Measurements from ENCODE around the gene CBY1. TPM values are rescaled to one million over a fixed set of nuclear protein-coding genes. Genes with fewer than 3 reads are reported as not detected.

Gene CBY1
- total and polyA plus RNA-seq, 8 donors, result 1.8 to 43.6 (median 27.6) TPM

DNA sequence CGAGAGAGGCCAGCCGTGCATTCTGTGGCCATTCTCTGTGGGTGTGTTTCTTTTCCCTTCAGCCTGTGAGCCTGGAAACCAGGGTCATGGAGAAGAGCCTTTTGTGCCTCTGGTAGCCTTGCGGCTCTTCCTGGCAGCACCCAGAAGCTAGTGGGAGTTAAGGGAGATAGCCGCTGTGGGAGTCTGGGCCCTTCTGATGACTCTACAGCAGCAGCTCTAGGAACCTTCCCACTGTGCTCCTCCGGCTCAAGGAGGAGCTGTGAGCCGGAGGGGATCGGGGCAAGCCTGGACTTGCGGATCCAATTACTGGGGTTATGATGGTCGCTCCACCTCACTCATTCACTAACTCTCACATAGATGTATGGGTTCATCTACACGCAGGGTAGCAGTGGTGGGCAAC lies 59.8 kb downstream of the CBY1 start:
- no peak overlapping the region for H3K4me3 ChIP-seq
- intact Hi-C loops (cut with DNase I; ENCODE audit: low total_unique reads), result no loop called here
- WGBS, 5 donors, result 93 to 97% (median 97%) methylated on average over 5 to 10 of the region's 10 CpGs
- peaks cover 15 to 64% (median 33%) of the 10 kb centered on the region in 4 donors for H3K4me1 ChIP-seq
- H3K27ac ChIP-seq, result no peak overlapping the region
- no peaks in the 10 kb centered on the region for H3K9me3 ChIP-seq
- TF ChIP-seq POLR2AphosphoS5 (IDR thresholded peaks at IDR 0.05), result no peak
- TF ChIP-seq, protein P1, sequence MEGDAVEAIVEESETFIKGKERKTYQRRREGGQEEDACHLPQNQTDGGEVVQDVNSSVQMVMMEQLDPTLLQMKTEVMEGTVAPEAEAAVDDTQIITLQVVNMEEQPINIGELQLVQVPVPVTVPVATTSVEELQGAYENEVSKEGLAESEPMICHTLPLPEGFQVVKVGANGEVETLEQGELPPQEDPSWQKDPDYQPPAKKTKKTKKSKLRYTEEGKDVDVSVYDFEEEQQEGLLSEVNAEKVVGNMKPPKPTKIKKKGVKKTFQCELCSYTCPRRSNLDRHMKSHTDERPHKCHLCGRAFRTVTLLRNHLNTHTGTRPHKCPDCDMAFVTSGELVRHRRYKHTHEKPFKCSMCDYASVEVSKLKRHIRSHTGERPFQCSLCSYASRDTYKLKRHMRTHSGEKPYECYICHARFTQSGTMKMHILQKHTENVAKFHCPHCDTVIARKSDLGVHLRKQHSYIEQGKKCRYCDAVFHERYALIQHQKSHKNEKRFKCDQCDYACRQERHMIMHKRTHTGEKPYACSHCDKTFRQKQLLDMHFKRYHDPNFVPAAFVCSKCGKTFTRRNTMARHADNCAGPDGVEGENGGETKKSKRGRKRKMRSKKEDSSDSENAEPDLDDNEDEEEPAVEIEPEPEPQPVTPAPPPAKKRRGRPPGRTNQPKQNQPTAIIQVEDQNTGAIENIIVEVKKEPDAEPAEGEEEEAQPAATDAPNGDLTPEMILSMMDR (IDR thresholded peaks at IDR 0.05), result no peak
- TF ChIP-seq POLR2A (IDR thresholded peaks at IDR 0.05), result no peak
- no peak for TF ChIP-seq EP300 (IDR thresholded peaks at IDR 0.05)
- H3K36me3 ChIP-seq, result peaks cover 22 to 65% (median 56%) of the 10 kb centered on the region in 4 donors
- no peak for DNase-seq
- H3K27me3 ChIP-seq, result no peaks in the 10 kb centered on the region

DNA sequence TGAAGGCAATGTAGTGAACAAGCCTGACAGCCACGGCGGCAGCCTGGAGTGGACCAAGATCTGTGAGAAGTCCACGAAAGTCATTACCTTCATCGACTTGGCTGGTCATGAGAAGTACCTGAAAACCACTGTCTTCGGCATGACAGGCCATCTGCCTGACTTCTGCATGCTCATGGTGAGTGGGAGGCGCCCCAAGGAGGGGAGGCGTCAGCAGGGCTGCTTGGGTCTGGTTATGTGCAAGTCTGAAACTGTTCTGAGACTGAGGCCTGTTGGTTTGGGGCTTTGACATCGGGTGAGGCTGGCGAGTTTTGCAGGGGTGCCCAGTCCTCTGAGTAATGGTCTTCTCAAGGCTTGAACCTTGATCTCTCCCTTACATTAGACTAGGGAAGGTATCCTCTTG lies 60.4 kb downstream of the CBY1 start:
- peaks cover 22 to 70% (median 61%) of the 10 kb centered on the region in 4 donors for H3K36me3 ChIP-seq
- H3K4me1 ChIP-seq, result peaks cover 15 to 59% (median 33%) of the 10 kb centered on the region in 4 donors
- 88 to 100% (median 93%) methylated on average over 6 to 9 of the region's 9 CpGs for WGBS, 5 donors
- H3K9me3 ChIP-seq, result no peaks in the 10 kb centered on the region
- no peak overlapping the region for H3K27ac ChIP-seq
- TF ChIP-seq POLR2AphosphoS5 (IDR thresholded peaks at IDR 0.05), result no peak
- no peak for TF ChIP-seq EP300 (IDR thresholded peaks at IDR 0.05)
- TF ChIP-seq, protein P1 (IDR thresholded peaks at IDR 0.05), result no peak
- no peak for TF ChIP-seq POLR2A (IDR thresholded peaks at IDR 0.05)
- DNase-seq, result no peak
- intact Hi-C loops (cut with DNase I; ENCODE audit: low total_unique reads), result no loop called here
- H3K4me3 ChIP-seq, result no peak overlapping the region
- no peaks in the 10 kb centered on the region for H3K27me3 ChIP-seq

DNA sequence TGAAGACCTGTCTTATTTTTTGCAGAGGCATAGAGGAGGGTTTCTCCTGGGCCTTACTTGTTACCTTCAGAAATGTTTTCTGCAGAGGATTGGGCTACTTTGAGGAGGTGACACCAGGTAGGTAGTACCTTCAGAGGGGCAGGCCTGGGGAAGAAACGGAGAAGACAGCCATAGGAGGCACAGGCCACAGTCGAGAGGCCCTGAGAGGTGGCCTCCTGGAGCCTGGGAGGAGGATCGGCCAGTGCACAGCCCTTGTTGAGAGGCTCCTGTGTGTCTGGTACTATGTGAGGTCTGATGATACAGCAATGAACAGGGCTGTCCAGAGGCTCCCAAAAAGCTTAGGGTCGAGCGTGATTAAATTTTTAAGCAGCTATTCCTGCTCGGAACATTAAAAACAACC lies 60.8 kb downstream of the CBY1 start:
- WGBS, 5 donors, result 90 to 96% (median 94%) methylated on average over 6 of the region's 6 CpGs
- H3K4me3 ChIP-seq, result no peak overlapping the region
- intact Hi-C loops (cut with DNase I; ENCODE audit: low total_unique reads), result no loop called here
- H3K27me3 ChIP-seq, result no peaks in the 10 kb centered on the region
- H3K27ac ChIP-seq, result peak overlapping the region in 1 of 5 donors; percentile 64
- peaks cover 23 to 72% (median 65%) of the 10 kb centered on the region in 4 donors for H3K36me3 ChIP-seq
- H3K4me1 ChIP-seq, result peaks cover 15 to 54% (median 32%) of the 10 kb centered on the region in 4 donors
- DNase-seq, result no peak
- H3K9me3 ChIP-seq, result no peaks in the 10 kb centered on the region
- TF ChIP-seq POLR2AphosphoS5 (IDR thresholded peaks at IDR 0.05), result no peak
- no peak for TF ChIP-seq POLR2A (IDR thresholded peaks at IDR 0.05)

DNA sequence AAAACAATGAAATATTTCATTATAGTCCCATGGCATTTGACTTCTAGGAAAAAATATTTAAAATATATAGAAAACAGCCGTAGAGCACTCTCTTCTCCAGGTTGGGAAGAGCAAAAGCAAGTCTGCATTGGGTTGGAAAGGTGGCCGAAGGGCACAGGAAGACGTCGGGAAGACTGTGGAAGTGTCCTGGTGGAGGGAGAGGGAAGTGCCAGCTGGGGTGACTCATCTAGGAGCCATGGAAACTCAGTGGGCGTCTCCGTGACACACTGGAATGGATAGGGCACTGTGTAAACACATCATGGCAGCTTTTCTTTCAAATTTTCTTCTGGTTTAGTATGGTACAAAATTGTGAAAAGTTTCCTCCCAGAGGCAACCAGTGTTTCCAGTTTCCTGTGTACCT lies 62.0 kb downstream of the CBY1 start:
- peak overlapping the region in 4 of 5 donors; percentile 15 to 64 (median 46) for H3K27ac ChIP-seq
- H3K36me3 ChIP-seq, result peaks cover 34 to 80% (median 75%) of the 10 kb centered on the region in 4 donors
- intact Hi-C loops (cut with DNase I; ENCODE audit: low total_unique reads), result no loop called here
- peak in 1 of 3 donors; percentile 56 for TF ChIP-seq POLR2AphosphoS5 (IDR thresholded peaks at IDR 0.05)
- TF ChIP-seq, protein P1 (IDR thresholded peaks at IDR 0.05), result peak in 6 of 7 experiments; percentile 27 to 75 (median 57)
- no peak for TF ChIP-seq POLR2A (IDR thresholded peaks at IDR 0.05)
- peaks cover 7 to 43% (median 26%) of the 10 kb centered on the region in 4 donors for H3K4me1 ChIP-seq
- H3K27me3 ChIP-seq, result no peaks in the 10 kb centered on the region
- DNase-seq, result peak; percentile 66 to 87
- H3K4me3 ChIP-seq, result no peak overlapping the region
- WGBS, 5 donors, result 30 to 37% (median 33%) methylated on average over 6 of the region's 6 CpGs
- no peaks in the 10 kb centered on the region for H3K9me3 ChIP-seq

DNA sequence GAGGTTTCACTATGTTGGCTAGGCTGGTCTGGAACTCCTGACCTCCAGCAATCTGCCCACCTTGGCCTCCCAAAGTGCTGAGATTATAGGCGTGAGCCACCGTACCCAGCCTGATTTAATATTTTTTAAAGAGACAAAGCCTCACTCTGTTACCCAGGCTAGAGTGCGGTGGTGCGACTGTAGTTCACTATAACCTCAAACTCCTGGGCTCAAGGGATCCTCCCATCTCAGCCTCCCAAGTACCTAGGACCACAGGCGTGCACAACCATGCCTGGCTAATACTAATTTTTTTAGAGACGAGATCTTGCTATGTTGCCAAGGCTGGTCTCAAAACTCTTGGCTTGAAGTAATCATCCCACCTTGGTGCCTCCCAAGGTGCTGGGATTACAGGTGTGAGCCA lies 62.8 kb downstream of the CBY1 start:
- Histone ChIP-seq H3K9me3 (no peaks in the 10 kb centered on the region), H3K27ac (peak overlapping the region in 4 of 5 donors; percentile 15 to 64 (median 46)), H3K27me3 (no peaks in the 10 kb centered on the region), H3K4me1 (peaks cover 7 to 35% (median 22%) of the 10 kb centered on the region in 4 donors), H3K4me3 (no peak overlapping the region), H3K36me3 (peaks cover 42 to 88% (median 83%) of the 10 kb centered on the region in 4 donors)
- TF ChIP-seq POLR2A (IDR thresholded peaks at IDR 0.05), result no peak
- no peak for TF ChIP-seq EP300 (IDR thresholded peaks at IDR 0.05)
- TF ChIP-seq, protein P1 (IDR thresholded peaks at IDR 0.05), result no peak
- no peak for TF ChIP-seq POLR2AphosphoS5 (IDR thresholded peaks at IDR 0.05)
- 91 to 94% (median 92%) methylated on average over 6 of the region's 6 CpGs for WGBS, 5 donors
- intact Hi-C loops (cut with DNase I; ENCODE audit: low total_unique reads), result no loop called here
- no peak for DNase-seq
